ENCODE measurements around the gene TENM3.

Gene TENM3

DNA sequence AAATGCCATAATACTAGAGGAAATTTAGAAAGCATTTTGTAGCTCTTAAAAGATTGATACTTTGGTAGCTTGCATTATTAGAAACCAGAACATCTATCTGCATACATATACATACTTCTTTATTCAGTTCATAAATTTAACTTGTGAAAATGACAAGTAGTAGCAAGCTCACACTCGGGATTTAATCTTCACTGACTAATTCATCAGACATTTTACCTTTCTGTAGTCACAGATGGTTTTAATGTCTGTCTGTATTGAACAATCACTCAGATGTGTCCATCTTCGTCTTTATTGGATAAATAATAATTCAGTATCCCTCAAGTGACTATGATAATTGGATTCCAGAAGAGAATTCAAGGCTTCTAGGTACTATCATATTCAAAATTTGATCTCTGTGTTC lies 232.3 kb downstream of the TENM3 start:
- no peak for DNase-seq

- DNase-seq: peak in 1 of 2 experiments; percentile 64
Measured at GRCh38 chr4:182478475-182478874, 235.3 kb downstream of the TENM3 start.

DNA sequence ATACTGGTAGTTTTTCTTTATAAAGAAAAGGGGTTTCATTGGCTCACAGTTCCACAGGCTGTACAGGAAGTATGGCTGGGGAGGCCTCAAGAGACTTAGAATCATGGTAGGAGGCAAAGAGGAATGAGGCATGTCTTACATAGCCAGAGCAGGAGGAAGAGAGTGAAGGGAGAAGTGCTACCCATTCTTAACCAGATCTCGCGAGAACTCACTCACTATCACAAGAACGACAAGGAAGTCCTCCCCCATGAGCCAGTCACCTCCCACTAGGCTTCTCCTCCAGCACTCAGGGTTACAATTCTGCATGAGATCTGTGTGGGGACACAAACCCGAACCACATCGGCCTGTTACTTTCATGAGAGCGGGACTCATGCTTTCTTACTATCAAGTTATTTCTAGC lies 240.5 kb downstream of the TENM3 start:
- DNase-seq: no peak

GRCh38 chr4:182486881-182487280 lies 243.7 kb downstream of the TENM3 start:
- no peak for DNase-seq

GRCh38 chr4:182488896-182489295 lies 245.7 kb downstream of the TENM3 start:
- no peak for DNase-seq

DNA sequence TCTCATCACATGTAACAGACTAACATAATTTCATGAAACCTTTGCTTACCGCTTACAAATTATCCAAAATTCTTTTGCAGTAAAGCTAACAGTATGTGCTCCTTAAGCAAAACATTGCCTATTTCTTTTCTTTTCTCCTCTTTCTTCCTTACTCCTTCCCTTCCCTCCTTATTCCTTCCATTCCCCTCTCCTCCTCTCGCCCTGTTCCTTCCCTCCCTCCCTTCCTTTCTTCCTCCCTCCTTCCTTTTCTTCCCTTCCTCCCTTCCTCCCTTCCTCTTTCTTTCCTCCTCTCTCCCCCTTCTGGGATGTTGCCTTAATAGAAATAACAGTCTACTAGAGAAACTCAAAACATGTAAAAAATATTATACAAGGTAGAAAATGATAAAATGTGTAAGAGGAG lies 246.4 kb downstream of the TENM3 start:
- DNase-seq: no peak

DNA sequence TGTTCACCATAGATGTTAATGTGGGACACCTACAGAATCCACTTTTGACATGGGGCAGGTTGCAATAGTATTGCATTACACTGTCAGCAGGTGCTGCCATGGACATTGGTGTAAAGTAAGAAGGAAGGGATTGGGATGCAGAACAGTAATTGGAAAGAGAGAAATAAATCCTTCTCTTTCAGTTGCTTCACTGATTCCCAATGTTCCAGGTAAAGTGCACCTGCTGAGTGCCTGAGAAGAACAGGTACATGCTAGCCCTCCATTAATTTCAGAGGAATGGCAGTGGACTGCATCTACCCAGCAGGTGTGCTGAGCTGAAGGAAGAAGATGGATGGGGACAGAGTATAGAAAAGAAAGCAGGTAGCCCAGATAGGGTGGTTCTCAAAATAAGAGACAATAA lies 248.5 kb downstream of the TENM3 start:
- no peak for DNase-seq

DNA sequence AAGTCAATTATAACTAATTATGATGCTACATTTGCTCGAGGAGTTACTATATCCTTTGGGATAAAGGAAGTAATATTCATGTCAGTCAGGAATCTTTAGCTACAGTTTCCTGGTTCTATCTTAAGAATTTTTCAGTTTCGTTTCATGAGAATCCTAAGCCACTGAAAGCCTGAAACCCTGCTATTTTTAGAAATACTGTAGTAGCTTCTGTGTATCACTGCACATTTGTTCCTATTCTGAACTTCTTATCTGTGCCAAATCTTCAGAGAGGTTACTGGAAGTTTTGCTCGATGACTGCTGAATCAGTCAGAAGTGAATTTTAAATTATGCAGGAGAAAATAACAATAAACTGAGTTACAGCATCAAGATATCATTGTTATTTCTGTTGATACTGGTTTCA lies 249.2 kb downstream of the TENM3 start:
- DNase-seq: no peak

- DNase-seq: no peak
Measured at GRCh38 chr4:182493377-182493776, 250.2 kb downstream of the TENM3 start.

DNA sequence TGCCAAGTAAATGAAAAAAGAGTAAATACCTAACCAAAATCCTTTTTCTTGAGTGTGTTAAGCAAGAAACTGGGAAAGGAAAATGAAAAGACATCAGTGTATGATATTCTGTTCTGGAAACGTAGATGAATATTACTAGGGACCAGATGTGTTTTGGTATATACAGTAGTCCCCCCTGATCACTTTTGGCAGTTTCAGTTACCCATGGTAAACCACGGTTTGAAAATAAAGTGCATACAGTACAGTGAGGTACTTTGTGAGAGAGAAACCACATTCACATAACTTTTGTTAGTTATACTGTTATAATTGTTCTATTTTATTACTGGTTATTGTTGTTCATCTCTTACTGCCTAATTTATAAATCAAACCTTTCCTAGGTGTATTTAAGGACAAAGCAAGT lies 250.9 kb downstream of the TENM3 start:
- no peak for DNase-seq

DNA sequence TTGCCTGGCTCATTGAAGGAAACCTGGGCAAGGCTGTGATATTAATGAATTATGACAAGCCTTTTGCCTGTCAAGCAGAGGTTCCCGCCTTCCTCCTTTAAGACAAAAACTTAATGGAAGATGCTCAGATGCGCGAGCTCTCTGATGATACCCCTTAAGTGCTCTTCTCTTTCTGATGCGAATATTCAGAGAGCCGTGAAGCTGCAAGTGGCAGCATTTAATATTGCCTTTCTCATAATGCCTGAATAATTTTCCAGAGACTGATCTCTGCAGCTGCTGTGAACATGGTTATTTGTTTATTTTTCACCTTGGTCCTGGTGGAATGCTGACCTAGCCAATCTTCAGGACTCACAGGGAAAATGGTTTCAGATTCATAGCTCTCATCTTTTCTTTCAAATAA lies 251.8 kb downstream of the TENM3 start:
- DNase-seq: peak in 1 of 2 experiments; percentile 39

GRCh38 chr4:182495645-182496385 lies 252.6 kb downstream of the TENM3 start:
- DNase-seq: no peak

- no peak for DNase-seq
Measured at GRCh38 chr4:182496408-182496807, 253.2 kb downstream of the TENM3 start.

GRCh38 chr4:182502064-182502463 lies 258.9 kb downstream of the TENM3 start:
- no peak for DNase-seq

DNA sequence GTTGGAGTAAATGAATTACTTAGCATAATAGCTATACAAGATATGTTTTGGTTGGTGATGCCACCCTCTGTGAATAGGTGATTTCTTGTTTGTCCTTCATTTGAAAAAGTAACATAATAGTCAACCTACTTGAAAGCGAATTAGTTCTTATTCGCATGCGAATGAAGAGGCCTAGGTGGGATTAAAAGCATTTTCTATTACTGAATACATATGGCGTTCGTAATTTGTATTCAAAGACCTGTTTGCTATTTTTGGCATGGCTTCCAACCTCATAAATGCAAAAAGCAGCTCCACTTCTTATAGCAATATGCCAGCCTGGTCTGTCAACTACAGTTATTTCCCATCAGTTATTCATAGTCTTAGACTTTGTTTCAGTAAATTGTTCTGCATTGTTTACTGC lies 261.3 kb downstream of the TENM3 start:
- no peak for DNase-seq

- DNase-seq: no peak
Measured at GRCh38 chr4:182507805-182508204, 264.6 kb downstream of the TENM3 start.

DNA sequence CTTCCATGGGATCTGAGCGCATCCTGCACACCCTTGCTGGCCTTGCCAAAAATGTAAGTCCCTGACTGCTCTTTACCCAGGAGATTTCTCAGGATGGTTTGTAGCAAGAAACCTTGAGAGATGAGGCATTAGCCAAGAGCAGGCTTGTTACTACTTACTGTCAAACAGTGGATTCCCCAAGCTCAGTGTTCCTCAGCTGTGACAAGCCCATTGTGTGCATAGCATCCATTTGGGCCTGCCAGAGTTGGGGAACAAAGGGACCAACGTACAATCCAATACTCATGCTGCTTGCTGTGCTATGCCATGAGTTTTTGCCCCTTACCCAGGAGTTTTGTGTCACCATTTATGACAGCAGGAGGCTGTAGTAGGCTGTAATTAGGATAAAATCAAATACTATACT lies 267.6 kb downstream of the TENM3 start:
- DNase-seq: no peak

DNA sequence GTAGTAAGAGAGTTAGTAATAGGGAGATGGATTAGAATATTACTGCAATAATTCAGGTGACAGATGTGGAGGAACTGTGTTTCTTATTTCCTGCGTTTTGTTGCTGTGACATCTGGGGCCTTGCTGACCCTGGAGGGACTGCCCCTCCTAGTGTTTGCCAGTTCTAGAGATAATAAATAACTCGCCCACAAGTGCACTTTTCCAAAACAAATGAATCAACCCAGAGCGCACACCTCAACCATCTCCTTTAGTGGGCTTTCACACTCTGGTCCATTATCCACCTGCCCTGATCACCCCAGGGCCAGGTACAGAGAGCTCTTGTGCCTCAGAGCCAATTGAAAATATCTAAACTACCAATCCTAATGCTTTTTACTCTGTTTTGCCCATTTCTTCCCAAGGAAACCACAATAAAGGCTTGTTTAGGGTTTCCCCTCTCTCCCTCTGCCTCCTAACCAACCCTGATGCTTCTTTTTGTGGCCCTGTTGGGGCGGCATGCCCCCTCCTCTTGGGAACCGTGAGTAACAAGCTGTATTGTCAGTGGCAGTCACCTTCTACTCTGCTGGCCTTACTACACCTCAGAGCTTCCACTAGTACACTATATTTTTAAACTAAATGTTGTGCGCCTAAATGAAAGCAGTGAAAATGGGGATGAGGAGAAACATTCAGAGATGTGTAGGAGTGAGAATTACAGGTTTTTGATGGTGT lies 270.5 kb downstream of the TENM3 start:
- DNase-seq: no peak

- no peak for DNase-seq
Measured at GRCh38 chr4:182518421-182518820, 275.2 kb downstream of the TENM3 start.

- no peak for DNase-seq
Measured at GRCh38 chr4:182519528-182519927, 276.3 kb downstream of the TENM3 start.

DNA sequence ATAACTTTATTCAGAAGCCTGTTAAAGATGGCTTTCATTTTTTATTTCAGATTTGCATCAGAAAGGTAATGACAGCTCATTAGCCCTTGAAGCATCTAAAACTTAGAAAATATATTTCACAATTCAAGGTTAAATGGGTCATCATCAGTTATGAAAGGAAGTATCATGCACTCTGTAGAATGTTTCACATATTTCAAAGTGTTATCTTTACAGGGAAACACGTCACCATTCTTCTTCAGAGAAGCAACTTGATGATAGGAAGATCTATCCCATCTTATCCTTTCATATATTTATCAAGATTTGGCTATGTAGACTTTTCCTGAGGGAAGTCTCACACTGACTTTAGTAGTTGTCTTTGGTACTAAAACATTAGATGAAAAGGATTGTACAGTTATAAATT lies 277.8 kb downstream of the TENM3 start:
- no peak for DNase-seq

DNA sequence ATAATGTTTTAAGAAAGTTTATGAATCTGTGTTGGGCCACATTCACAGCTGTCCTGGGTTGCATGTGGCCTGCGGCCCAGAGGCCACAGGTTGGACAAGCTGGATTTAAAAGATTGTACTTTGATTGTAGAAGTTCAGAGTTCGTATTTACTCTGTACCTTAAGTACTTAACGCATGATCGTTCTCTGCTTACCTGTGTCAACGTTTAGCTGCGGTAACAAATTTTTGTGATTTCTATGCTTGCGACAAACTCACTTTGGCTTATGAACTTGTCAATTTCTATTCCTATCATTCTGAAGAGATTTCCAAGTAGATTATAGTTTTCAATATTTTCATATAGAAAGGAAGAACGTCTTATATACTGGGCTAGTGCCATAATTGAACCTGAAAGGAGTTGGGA lies 285.6 kb downstream of the TENM3 start:
- DNase-seq: no peak

DNA sequence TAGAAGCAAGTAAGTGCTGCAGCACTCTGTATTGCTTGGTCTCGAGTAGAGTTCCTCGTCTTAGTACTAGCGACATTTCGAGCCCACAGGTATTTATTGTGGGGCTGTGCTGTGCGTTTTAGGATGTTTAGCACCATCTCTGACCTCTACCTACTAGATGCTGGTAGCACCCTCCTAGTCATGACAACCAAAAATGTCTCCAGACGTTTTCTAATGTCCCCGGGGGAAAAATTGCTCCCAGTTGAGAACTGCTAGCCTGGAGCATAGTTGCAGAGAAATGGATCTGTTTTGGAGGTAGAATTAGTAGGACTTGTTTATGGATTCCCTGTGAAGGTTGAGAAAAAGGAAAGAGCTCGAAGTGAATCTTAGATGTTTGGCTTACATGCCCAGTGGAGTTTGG lies 287.2 kb downstream of the TENM3 start:
- DNase-seq: no peak

- no peak for DNase-seq
Measured at GRCh38 chr4:182531555-182532162, 288.5 kb downstream of the TENM3 start.
